Activated CD8-positive, alpha-beta memory T cell treated with anti-CD3 and anti-CD28 coated beads, Interleukin-2, amount 10 ng/mL, durations not matched to agents 7 days and 5 days (primary cell): Measurements from ENCODE around the gene LHFPL3. TPM values are rescaled to one million over a fixed set of nuclear protein-coding genes. Genes with fewer than 3 reads are reported as not detected.

Experiments used
- ATAC-seq: fragments of 150-1000 bp; cut with Tn5 transposase; one replicate; pipeline ENCODE4 v1.10.0; 2021; ENCODE audit warnings: moderate library complexity
- CTCF ChIA-PET: fragments of 350-600 bp; sonication (Branson Sonifier 250); formaldehyde crosslinking; loops from one replicate; lab custom pipeline; 2021; ENCODE audit warnings: antibody characterized with exemption; lab: Charles Lee
- DNase-seq: peaks from one replicate; pipeline ENCODE4 v3.0.0-alpha.2; 2020
- H3K27ac Mint-ChIP-seq: one replicate; pipeline ENCODE4 v1.8.0; 2021; ENCODE audit warnings: mild to moderate bottlenecking, mixed read lengths
- H3K27me3 Mint-ChIP-seq: one replicate; pipeline ENCODE4 v1.8.0; 2021; ENCODE audit warnings: mixed read lengths
- H3K36me3 Mint-ChIP-seq: one replicate; pipeline ENCODE4 v1.8.0; 2021; ENCODE audit warnings: mild to moderate bottlenecking, mixed read lengths
- H3K4me1 Mint-ChIP-seq: one replicate; pipeline ENCODE4 v1.8.0; 2021; ENCODE audit warnings: mixed read lengths
- H3K4me3 Mint-ChIP-seq: one replicate; pipeline ENCODE4 v1.8.0; 2021; ENCODE audit warnings: mild to moderate bottlenecking, moderate library complexity, mixed read lengths
- H3K9me3 Mint-ChIP-seq: one replicate; pipeline ENCODE4 v1.8.0; 2022; ENCODE audit warnings: low read depth, mixed read lengths
- total RNA-seq, 2 experiments: library from RNA; stranded (reverse); gene quantifications; one replicate each; pipeline ENCODE4 v1.2.3, GENCODE V29; 2021

Gene LHFPL3
- total RNA-seq, 2 experiments from 2014 or later = not detected

DNA sequence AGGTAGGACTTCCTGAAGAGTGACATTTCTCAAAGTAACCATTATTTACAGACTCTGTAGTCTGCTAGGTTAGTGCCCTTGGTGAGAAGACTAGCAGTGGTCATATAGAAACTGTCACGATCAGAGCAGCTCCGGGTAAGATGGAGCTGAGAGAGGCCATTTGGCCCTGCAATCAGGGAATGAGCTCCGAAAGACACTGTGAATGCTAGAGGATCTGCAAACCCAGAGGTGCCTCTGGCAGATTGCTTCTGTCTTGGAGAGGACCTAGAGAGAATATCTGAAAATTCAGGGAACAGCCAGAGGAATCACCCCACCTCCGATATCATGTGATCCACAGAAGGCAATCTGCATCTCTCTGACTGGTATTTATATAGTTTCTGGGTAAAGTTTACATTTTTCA is 438.7 kb downstream of the LHFPL3 start:
- Mint-ChIP-seq H3K27me3 (peaks cover 19% of the 10 kb centered on the region), H3K9me3 (no peaks in the 10 kb centered on the region), H3K4me1 (no peaks in the 10 kb centered on the region), H3K4me3 (no peak overlapping the region), H3K36me3 (no peaks in the 10 kb centered on the region), H3K27ac (no peak overlapping the region)
- ATAC-seq (no peak), DNase-seq (no peak)
- CTCF ChIA-PET = no interaction called here

DNA sequence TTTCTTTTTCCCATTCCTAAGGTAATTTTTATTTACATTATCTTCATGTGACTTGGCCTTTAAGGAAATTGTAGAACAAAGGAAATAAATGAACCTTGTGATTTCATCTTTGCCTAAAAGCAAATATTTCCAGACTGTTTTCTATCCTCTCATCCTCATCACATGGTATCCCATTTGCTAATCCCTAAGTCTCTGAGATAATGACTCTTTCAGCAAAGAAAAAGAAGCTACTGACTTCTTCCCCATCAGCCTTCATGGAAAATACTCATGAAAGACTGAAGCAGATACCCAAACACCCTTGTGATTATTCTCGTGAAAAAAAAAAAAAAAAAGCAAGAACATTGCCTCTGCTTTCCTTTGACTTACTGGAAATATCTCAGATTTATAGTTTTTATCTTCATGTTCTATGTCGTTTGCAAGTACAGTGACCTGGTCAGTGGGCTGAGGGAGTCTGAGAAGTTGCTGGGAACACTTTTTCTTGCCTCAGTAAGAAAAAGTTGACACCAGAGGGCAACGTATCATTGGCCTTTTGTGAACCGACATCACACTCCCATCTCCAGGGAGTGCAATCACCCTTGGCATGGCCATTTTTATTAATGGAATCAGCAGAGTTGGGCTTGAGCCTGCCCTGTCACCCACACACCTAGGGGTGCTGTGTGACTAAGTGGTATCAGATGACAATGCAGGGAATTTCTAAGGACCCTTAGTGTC is 439.6 kb downstream of the LHFPL3 start:
- Mint-ChIP-seq H3K4me3 (no peak overlapping the region), H3K36me3 (no peaks in the 10 kb centered on the region), H3K27me3 (peaks cover 19% of the 10 kb centered on the region), H3K27ac (no peak overlapping the region), H3K4me1 (no peaks in the 10 kb centered on the region), H3K9me3 (no peaks in the 10 kb centered on the region)
- CTCF ChIA-PET = no interaction called here
- DNase-seq (no peak), ATAC-seq (no peak)

DNA sequence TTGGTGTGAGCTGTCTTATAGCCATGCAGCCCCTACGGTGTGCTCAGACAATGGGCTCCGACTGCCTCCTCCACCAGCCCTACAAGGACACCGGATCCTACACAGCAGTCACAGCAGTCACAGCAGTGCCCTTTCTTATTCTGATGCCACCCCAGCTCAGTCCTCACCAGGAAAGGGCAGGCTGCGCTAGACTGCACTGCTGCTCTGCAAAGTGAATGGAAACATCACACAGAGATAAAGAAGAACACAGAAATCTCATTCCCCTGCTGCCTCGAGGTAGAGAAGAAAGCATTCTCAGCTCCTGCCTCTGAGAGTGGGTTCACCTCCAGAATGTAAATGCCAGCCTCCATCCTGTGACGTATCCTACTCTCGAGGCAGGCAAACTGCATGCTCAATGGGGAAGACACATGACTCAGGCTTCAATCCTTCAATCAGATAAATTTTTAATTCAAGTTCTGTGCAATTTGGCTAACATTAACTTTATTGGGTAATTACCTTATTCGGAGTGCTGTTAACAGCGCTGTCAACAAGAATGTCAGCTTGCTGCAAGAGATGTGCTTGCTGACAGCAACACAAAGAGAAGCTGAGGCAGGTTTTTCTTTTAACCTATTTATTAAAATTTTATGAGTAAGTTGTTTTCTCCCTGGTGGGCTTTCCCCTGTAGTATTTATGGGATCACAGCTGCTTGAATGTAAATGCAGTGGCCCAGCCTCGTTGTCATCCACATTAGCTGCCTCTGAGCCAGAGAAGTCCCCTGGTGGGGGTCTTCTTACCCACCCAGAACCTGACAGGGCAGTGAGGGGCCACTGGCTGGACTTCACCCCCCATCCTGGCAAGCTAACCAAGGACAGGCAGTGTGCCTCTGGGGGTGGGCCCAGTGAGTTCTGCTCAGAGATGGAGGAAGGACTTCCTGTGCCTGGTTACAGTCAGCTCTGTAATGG is 444.3 kb downstream of the LHFPL3 start:
- no peaks in the 10 kb centered on the region for H3K9me3 Mint-ChIP-seq
- no peak overlapping the region for H3K4me3 Mint-ChIP-seq
- H3K27ac Mint-ChIP-seq = no peak overlapping the region
- ATAC-seq (no peak), DNase-seq (no peak)
- H3K4me1 Mint-ChIP-seq = no peaks in the 10 kb centered on the region
- CTCF ChIA-PET = no interaction called here
- H3K27me3 Mint-ChIP-seq = peaks cover 14% of the 10 kb centered on the region
- no peaks in the 10 kb centered on the region for H3K36me3 Mint-ChIP-seq

DNA sequence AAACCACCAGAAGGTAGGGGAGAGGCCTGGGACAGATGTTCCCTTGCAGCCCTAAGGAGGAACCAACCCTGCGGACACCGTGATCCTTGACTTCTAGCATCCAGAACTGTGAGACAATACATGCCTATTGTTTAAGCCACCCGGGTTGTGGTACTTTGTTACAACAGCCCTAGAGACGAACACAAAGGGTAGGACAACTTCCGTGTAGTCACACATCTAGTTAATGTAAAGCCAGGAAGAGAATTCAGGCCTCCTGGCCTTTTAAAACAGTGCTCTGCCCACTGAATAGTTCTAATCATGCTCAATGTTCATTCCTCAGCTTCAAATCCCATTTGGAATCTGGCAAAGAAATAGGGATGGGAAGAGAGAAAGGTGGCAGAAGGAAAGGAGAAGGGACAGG is 445.4 kb downstream of the LHFPL3 start:
- no peak for DNase-seq
- Mint-ChIP-seq H3K4me1 (no peaks in the 10 kb centered on the region), H3K9me3 (no peaks in the 10 kb centered on the region), H3K4me3 (no peak overlapping the region), H3K27ac (no peak overlapping the region), H3K27me3 (peaks cover 9% of the 10 kb centered on the region), H3K36me3 (no peaks in the 10 kb centered on the region)
- CTCF ChIA-PET = no interaction called here
- no peak for ATAC-seq

DNA sequence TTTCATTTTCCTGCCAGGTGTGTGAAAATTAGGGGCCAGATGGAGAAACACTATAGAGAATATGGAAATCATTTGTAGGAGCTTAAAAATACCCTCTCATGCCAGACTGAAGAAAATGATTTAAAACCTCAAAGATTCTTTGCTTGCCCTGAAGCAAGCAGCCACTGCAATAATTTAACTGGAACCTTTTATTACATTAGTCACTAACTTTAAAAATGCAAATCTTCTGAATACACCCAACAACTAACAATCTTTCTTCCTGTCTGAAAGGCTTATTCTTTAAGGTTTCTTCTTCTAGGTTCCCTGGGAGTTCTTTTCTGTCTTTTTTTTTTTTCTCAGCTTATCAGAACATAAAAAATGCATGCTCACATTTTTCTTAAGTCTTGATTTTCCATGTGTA is 447.1 kb downstream of the LHFPL3 start:
- CTCF ChIA-PET = no interaction called here
- Mint-ChIP-seq H3K4me3 (no peak overlapping the region), H3K36me3 (no peaks in the 10 kb centered on the region), H3K27ac (no peak overlapping the region), H3K27me3 (peaks cover 4% of the 10 kb centered on the region), H3K4me1 (no peaks in the 10 kb centered on the region), H3K9me3 (no peaks in the 10 kb centered on the region)
- DNase-seq (no peak), ATAC-seq (no peak)

DNA sequence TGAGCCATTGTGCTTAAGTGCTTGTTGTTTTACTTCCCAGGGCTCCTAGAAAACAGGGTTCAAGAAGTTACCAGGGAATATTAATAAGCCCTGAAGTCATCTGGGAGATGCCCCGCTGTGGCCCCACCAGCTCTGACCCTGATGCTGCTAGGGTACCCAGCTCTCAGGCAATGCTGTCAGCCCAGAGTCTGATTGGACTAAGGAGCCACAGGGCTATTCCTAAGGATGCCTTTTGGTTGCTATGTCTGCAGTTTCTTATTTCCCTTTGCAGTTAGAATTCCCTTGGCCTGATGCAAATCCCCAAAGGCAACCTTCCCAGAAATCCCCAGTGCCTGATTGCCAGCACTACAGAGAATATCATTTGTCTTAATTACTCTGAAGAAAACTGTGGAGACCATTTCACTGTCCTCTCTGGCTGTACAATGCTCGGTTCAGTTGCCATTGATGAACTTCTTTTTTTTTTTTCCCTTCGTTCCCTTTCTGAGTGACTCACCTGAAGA is 448.9 kb downstream of the LHFPL3 start:
- CTCF ChIA-PET = no interaction called here
- DNase-seq (no peak), ATAC-seq (no peak)
- no peaks in the 10 kb centered on the region for H3K9me3 Mint-ChIP-seq
- no peaks in the 10 kb centered on the region for H3K4me1 Mint-ChIP-seq
- no peaks in the 10 kb centered on the region for H3K36me3 Mint-ChIP-seq
- H3K4me3 Mint-ChIP-seq = no peak overlapping the region
- H3K27ac Mint-ChIP-seq = no peak overlapping the region
- peaks cover 4% of the 10 kb centered on the region for H3K27me3 Mint-ChIP-seq

DNA sequence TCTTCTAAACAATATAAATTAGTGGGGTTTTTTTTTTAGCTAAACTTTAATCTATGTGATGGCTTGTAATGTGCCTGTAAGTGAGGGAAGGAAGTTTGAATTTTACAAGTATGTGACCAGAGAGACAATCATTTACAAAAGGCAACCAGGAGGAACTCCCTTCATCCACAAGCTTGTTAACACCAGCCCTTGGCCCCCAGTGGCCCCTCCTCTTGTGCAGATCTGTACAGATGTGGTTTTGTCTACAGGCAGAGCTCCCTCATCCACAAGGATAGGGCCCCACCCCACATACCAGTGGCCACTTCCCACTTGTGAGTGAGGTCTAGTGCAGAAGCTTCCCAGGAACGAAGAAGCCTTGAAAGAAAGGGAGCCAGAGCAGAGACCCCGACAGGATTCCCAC is 451.5 kb downstream of the LHFPL3 start:
- Mint-ChIP-seq H3K4me1 (no peaks in the 10 kb centered on the region), H3K27ac (no peak overlapping the region), H3K36me3 (no peaks in the 10 kb centered on the region), H3K9me3 (no peaks in the 10 kb centered on the region), H3K4me3 (no peak overlapping the region), H3K27me3 (peaks cover 8% of the 10 kb centered on the region)
- DNase-seq (no peak), ATAC-seq (no peak)
- CTCF ChIA-PET = no interaction called here

DNA sequence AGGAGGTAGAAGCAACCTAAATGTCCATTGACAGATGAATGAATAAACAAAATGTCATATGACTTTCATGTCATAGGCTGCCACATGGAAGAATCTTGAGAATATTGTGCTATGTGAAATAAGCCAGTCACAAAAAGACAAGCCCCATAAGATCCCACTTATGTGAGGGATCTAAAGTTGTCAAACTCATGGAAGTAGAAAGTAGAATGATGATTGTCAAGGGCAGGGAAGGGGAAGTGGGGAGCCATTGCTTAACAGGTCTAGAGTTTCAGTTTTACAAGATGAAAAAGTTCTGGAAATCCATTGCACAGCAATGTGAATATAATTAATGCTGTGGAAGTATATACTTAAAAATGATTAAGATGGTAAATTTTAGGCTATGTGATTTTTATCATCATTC is 456.3 kb downstream of the LHFPL3 start:
- H3K27me3 Mint-ChIP-seq = peaks cover 21% of the 10 kb centered on the region
- CTCF ChIA-PET = no interaction called here
- H3K4me3 Mint-ChIP-seq = no peak overlapping the region
- H3K9me3 Mint-ChIP-seq = no peaks in the 10 kb centered on the region
- H3K36me3 Mint-ChIP-seq = no peaks in the 10 kb centered on the region
- no peaks in the 10 kb centered on the region for H3K4me1 Mint-ChIP-seq
- no peak overlapping the region for H3K27ac Mint-ChIP-seq
- ATAC-seq = no peak
- no peak for DNase-seq

DNA sequence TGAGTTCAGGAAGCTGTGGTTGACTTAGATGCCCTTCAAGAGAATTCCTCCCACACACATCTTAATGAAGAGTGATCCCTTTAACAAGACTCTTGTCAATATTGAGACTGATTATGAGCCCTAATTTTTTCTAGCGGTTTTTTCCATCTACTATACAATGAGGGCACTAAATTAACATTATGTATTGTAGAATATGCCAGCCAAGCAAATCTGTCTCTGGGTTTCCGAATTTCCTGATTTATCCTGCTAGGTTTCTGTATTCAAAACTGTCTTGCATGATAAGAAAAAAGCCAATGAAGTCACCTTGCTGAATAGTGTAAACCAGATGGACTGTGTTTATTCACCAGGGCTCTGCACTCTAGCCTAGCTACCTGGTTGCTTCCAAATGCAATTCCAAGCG is 461.4 kb downstream of the LHFPL3 start:
- H3K27me3 Mint-ChIP-seq = peaks cover 37% of the 10 kb centered on the region
- ATAC-seq = no peak
- CTCF ChIA-PET = no interaction called here
- no peak overlapping the region for H3K27ac Mint-ChIP-seq
- no peak overlapping the region for H3K4me3 Mint-ChIP-seq
- H3K4me1 Mint-ChIP-seq = no peaks in the 10 kb centered on the region
- no peak for DNase-seq
- no peaks in the 10 kb centered on the region for H3K36me3 Mint-ChIP-seq
- H3K9me3 Mint-ChIP-seq = no peaks in the 10 kb centered on the region

DNA sequence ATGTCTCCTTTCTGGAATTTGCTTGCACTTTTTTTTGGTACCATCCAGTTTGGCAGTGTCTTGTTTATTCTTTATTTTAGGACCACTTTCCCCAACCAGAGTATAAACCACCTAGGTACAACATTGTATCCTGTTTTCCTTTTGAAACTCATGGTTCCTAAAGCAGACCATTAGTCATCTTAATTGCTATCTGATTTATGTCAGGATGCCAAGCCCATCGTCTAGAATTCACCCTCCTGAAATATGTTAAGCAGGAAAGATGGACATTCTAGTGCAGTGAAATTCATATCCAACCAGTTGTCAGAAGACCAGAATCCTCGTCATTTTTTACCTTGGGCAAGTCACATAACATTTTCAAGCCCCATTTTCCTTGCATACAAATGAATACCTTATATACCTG is 462.0 kb downstream of the LHFPL3 start:
- DNase-seq (no peak), ATAC-seq (no peak)
- Mint-ChIP-seq H3K27ac (no peak overlapping the region), H3K36me3 (no peaks in the 10 kb centered on the region), H3K9me3 (no peaks in the 10 kb centered on the region), H3K4me1 (no peaks in the 10 kb centered on the region), H3K27me3 (peaks cover 42% of the 10 kb centered on the region), H3K4me3 (no peak overlapping the region)
- CTCF ChIA-PET = no interaction called here

DNA sequence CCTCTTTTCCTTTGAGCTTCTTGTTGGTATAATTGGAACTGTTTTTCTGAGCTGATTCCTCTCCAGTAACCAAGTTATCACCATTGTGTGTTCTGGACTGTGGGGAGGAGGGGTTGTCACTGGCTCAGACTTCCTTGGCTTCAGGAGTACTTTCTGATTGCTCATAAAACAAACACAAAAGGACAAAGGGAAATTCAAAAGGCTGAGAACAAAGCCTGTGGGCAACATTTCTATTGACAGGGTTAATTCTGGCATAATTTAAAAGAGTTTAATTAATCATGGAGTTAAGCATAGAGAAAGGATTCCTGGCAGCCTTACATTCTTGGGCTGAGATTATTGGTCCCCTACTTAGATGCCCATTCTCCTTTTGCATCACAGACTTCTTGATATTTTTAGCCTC is 462.7 kb downstream of the LHFPL3 start:
- no peak for DNase-seq
- CTCF ChIA-PET = no interaction called here
- H3K27ac Mint-ChIP-seq = no peak overlapping the region
- H3K36me3 Mint-ChIP-seq = no peaks in the 10 kb centered on the region
- H3K27me3 Mint-ChIP-seq = peaks cover 41% of the 10 kb centered on the region
- no peaks in the 10 kb centered on the region for H3K9me3 Mint-ChIP-seq
- no peaks in the 10 kb centered on the region for H3K4me1 Mint-ChIP-seq
- no peak for ATAC-seq
- H3K4me3 Mint-ChIP-seq = no peak overlapping the region

DNA sequence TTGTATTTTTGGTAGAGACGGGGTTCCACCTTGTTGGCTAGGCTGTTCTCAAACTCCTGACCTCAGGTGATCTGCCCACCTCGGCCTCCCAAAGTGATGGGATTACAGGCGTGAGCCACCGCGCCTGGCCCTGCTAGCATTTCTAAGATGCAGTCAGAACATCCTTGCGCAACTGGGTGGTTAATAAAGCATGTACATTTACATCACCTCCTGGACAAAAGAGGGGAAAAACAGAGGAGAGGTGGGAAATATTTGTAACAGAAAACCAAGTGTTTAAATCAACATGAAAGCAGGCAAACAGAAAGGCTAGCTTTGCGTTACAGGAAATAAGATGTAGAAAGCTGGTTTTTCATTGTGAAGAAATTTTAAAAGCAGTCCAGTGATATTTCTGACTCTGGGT is 464.7 kb downstream of the LHFPL3 start:
- Mint-ChIP-seq H3K27me3 (peaks cover 41% of the 10 kb centered on the region), H3K36me3 (no peaks in the 10 kb centered on the region), H3K9me3 (no peaks in the 10 kb centered on the region), H3K27ac (no peak overlapping the region), H3K4me1 (no peaks in the 10 kb centered on the region), H3K4me3 (no peak overlapping the region)
- no peak for DNase-seq
- CTCF ChIA-PET = no interaction called here
- ATAC-seq = no peak

DNA sequence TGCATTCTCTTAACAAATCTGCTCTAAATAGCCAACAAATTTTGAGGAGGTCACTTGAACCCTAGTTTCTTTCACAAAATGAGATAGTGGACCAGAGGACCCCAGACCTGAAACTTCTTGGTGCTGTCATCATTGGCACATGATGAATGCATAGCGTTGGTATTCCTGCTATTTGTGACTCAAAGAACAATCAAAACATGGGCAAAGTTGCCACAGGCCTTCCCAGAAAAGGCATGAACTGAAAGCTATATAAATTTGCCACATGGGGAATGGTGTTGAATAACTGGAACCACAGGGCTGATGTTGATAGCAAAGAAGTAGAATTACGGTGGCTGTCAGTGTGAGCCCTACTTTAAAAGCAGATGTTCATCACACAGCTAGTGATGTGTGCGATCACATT is 465.8 kb downstream of the LHFPL3 start:
- ATAC-seq (no peak), DNase-seq (no peak)
- CTCF ChIA-PET = no interaction called here
- Mint-ChIP-seq H3K4me1 (no peaks in the 10 kb centered on the region), H3K27me3 (peaks cover 32% of the 10 kb centered on the region), H3K27ac (no peak overlapping the region), H3K9me3 (no peaks in the 10 kb centered on the region), H3K36me3 (no peaks in the 10 kb centered on the region), H3K4me3 (no peak overlapping the region)

DNA sequence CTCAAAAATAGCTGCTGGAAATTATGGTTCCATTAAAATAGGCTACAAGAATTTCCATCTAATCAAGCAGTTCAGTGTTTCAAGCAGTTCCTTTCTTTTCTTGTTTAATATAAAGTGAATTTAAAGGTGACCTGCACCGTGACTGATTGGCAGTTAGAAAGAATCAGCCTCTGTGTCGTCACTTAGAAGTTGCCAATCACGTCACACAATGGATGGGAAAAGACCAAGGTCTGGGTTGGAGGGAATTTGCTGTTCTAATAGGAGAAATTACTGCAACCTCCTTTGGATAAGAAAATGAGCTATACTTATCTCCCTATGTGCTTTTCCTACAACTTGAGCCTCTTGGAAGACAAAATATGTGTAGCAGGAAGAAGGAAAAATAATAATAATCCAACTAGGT is 466.2 kb downstream of the LHFPL3 start:
- H3K27ac Mint-ChIP-seq = no peak overlapping the region
- H3K4me1 Mint-ChIP-seq = no peaks in the 10 kb centered on the region
- peaks cover 33% of the 10 kb centered on the region for H3K27me3 Mint-ChIP-seq
- no peaks in the 10 kb centered on the region for H3K36me3 Mint-ChIP-seq
- ATAC-seq = no peak
- no peak for DNase-seq
- H3K9me3 Mint-ChIP-seq = no peaks in the 10 kb centered on the region
- no peak overlapping the region for H3K4me3 Mint-ChIP-seq
- CTCF ChIA-PET = no interaction called here
